NCI-H526 treated with DMSO at 0.1 percent for 48 hours (cell line): ENCODE results near the gene OR5A2.
A peak's percentile ranks its signal among the peaks of the same experiment; 100 is the strongest.
"Not testable (repeated sequence)": the region's sequence is repeated elsewhere in the genome, so short reads cannot be mapped to it uniquely, and the experiment has no call there.

Experiments
- DNase-seq: peaks from one replicate; lab custom pipeline; 2025; lab: John Stamatoyannopoulos, UW

The OR5A2 gene, protein sequence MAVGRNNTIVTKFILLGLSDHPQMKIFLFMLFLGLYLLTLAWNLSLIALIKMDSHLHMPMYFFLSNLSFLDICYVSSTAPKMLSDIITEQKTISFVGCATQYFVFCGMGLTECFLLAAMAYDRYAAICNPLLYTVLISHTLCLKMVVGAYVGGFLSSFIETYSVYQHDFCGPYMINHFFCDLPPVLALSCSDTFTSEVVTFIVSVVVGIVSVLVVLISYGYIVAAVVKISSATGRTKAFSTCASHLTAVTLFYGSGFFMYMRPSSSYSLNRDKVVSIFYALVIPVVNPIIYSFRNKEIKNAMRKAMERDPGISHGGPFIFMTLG

DNA sequence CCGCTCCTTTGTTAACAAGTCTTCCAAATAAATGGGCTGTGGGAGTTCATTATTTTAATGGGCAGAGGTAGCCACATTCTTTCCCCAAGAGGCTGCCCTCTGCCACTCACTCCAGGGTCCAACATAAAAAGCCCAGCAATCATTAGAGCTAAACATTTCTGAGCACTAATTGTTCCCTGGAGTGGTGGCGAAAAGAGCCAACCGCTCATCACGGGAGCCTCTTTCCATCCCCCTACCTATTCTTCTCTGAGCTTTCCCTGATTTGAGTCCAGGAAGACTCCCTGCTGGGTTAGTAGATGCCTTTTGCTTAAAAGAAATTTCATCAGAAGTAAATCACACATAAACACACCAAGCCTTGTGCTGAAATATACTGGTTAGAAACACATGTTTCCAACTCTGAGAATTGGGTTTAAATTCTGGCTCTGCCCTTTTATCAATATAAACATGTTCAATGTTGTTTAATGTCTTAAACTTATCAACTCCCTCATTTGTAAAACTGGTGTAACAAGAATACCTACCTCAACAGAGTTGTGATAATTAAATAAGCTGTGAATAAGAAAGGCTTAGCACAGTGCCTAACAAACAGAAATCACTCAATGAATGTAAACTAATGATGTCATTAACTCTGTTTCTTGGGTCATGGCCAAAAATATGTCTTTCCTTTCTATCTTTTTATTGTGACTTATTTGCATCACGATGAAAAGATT is at the start of gene OR5A2:
Gene OR5A2 (minus strand): TSS at position 53 of the 707 bp plus-strand sequence. CDS start 3,460 bp downstream, outside the sequence.
- no peak for DNase-seq

DNA sequence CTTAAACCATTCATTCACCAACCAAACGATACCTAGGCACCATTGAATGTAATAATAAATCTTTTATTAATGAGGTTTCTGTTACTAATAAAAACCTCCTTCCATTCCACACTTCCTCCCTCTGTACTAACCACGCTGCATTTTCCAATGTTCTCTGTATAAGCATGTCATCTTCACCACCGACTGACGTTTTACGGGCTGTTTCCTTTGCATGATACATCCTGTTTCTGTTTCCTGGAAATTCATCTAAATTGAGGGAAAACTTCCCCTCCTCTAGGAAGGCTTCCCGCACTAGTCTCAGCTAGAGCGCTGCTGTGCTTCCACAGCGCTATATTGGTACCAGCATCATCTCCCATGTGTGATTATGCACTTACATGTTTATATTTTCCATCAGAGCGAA is 49.0 kb upstream of the OR5A2 start:
- no peak for DNase-seq

DNA sequence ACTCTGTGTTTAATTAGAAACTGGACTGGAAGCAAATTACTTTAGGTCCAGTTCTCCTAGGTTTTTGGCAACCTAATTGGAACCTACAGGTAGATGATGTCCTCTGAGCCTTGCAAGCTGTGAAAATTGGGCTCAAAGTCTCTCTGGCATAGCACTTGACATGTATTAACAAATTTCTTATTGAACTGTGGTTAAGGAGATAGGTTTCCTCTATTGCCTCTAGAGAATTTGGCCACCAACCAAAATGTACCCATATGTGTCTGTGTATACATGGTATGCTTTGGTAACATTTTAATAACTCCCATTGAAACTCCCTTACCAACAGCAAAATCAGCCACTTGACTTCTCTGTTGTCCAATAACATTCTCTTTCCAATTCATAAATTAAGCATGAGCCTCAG is 46.8 kb upstream of the OR5A2 start, which contains the start of gene OR4D10:
Gene OR4D10 (plus strand): TSS at position 301 of the 400 bp plus-strand sequence. CDS start 4,115 bp downstream, outside the sequence.
- DNase-seq: no peak

DNA sequence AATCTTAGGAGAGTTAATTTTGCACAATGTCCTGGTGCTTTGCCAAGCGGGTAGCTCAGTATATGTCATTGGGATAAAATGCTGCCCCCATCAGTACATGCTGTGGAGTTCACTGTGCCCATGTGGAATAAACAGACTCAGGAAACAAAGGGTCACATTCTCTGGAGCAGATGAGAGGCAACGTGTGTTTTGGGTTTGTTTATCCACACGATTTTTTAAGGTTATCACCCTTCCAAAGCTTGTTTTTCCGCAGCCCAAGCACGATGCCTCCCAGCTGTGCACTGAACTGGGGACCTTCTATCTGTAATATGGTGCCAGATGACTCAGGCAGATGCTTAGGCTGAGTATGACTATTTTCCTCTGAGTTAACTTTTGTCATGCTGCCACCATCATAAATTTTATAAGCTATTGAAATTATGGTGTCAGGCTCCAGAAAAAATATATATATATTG is 37.0 kb upstream of the OR5A2 start:
- DNase-seq: no peak

DNA sequence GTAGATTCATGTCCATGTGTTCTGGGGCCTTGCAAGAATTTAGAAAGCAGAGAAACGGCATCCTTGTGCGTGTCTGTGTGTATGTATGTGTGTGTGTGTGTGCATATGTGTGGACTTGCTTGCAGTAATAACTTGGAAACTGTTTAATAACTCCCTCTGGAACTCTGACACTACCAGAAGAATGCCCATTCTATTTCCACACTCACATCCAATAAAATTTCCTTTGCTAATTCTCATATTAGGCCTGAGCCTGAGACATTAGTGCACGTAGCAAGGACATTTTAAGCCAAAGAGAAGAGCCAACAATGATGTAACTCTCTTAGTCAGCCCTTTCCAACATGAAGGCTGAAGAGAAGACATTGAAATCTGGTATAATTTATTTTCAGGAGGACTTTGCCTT is 33.7 kb upstream of the OR5A2 start:
- DNase-seq: no peak

GRCh38 chr11:59456661-59457060 is 30.4 kb upstream of the OR5A2 start, which contains the start of gene OR4D6:
Gene OR4D6 (plus strand): TSS chr11:59456961. CDS start chr11:59456961, 0 bp downstream.
- no peak for DNase-seq

GRCh38 chr11:59448484-59448883 is 22.3 kb upstream of the OR5A2 start:
- DNase-seq: no peak

DNA sequence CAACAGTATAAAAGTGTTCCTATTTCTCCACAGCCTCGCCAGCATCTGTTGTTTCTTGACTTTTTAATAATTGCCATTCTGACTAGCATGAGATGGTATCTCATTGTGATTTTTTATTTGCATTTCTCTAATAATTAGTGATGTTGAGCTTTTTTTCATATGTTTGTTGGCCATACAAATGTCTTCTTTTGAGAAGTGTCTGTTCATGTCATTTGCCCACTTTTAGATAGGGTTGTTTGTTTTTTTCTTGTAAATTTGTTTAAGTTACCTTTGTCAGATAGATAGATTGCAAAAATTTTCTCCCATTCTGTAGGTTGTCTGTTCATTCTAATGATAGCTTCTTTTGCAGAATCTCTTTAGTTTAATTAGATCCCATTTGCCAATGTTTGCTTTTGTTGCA is 19.4 kb upstream of the OR5A2 start:
- DNase-seq: not testable (repeated sequence)

DNA sequence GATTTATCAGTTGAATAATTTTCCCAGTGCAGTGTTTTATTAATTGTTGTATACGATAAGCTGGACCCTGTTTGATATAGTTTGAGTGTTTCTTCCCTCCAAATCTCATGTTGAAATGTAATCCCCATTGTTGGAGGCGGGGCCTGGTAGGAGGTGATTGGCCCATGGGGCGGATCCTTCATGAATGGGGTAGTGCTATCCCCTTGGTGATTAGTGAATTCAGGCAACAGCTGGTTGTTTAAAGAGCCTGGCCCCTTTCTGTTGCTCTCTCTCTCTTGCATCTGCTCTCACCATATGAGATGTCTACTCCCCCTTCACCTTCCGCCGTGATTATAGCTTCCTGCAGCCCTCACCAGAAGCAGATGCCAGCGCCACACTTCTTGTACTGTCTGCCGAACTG is 11.6 kb upstream of the OR5A2 start:
- no peak for DNase-seq

DNA sequence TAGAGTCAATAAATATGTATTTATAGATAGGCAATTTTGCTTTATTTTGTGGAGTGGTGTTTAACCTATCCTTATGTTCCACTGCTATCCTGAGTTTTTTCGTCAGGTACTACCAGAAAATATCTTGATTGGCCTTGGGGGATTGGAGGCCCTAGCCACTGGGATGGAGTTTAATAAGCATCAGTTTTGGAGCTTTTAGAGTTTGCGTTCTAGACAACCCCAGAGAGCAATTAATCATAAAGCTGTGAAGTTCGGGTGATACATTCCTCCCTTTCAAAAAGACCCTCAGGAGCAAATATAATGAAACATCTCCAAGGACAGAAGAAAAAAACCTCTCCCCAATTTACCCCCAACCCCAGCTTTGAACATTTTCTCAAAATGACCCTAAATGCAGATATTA is 10.0 kb upstream of the OR5A2 start, which contains the start of gene OR5A1:
Gene OR5A1 (plus strand): TSS at position 301 of the 400 bp plus-strand sequence. CDS start 6,700 bp downstream, outside the sequence.
- DNase-seq: no peak

DNA sequence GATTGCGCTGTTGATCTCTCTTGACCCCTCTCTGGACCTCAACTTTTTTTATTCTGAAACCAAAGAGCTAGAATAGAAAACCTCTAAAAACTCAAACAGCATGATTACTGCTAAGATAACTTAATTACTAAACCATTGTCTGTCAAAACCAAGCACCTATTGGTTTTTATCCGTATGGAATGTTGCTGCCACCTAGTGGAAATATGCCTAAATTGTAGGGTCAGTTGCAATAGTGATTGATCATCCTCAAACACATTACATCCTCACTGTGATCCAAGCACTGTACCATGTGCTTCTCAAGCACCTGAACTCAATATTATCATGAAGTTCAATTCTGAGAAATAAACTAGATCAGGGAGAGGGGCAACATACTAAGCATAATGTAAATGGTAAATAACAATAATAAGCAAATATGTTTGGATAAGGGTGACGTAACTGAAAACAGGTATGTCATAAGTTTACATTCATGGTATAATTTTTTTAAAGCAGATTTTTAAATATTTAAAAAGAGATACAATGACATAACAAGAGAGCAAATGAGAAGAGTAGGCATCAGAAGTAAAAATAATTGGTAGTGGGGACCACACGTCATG is 3.8 kb upstream of the OR5A2 start:
- DNase-seq: peak; percentile 44

DNA sequence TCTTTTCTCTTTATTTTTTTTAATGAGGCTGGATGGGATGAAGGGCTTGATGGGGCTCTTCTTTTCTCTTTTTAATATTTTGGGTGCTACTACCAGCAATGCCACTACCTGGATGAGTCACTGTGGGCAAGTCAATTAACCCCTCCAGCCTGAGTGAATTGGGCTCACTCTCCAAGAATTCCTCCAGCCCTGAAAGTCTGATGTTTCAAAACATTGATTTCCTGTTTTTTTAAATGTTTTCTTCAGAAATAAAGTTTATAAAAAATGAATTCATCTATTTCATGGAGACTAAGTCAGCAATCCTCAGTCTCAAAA is 812 bp upstream of the OR5A2 start:
- DNase-seq: no peak

DNA sequence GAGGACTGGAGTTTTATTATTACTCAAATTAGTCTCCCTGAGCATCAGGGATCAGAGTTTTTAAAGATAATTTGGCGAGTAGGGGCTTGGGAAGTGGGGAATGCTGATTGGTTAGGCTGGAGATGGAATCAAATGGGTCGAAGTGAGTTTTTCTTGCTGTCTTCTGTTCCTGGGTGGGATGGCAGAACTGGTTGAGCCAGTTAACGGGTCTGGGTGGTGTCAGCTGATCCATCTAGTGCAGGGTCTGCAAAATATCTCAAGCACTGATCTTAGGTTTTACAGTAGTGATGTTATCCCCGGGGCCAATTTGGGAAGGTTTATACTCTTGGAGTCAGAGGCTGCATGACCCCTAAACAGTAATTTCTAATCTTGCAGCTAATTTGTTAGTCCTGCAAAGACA is 1.1 kb downstream of the OR5A2 start:
- DNase-seq: no peak

GRCh38 chr11:59423835-59424234 is 2.4 kb downstream of the OR5A2 start:
- DNase-seq: no peak

DNA sequence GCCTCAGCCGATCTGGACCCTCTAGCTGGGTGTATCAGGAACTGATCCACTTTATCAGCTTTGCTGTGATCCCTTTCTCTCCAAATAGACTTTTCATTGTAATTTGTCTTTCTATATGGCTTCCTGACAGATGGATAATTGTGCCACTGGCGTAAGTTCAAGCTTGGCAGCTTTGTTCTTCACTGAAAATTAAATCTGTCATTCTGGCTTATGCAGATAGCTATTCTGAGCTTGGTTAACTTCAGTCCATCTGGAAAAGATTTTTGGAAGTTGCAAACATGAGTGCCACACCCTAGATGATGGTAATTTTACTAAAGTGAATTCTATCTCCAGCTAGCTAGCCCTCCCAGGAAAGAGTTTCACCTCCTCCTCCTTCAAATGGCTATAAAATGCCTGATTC is 8.1 kb downstream of the OR5A2 start:
- no peak for DNase-seq

DNA sequence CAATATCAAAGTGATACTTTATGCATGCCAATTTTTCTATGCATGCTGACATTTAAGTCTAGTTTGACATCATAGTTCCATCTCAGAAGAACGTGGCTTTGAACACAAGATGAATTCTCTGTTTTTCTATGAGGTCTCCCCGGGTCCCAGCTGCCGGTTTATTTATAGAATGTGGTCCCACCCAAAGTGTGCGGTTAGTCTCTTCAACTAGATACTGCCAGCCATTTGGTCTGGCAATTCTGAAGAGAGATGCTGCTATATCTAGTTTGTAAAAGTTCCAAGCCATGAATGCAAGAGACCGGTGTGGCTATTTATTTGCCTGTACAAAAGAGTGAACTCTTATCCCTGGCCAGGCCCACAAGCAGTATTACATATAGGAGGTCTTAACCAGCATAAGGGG is 9.2 kb downstream of the OR5A2 start:
- no peak for DNase-seq

- no peak for DNase-seq
Measured at GRCh38 chr11:59416613-59417012, 9.6 kb downstream of the OR5A2 start.

DNA sequence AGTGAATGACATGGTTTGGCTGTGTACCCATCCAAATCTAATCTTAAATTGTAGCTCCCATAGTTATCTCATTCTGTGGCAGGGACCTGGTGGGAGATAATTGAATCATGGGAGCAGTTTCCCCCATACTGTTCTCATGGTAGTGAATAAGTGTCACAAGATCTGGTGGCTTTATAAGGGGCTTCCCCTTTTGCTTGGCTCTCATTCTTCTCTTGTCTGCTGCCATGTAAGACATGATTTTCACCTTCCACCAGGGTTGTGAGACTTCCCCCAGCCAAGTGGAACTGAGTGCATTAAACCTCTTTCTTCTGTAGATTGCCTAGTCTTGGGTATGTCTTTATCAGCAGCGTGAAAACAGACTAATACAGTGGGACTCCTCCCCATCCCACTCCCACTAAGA is 11.1 kb downstream of the OR5A2 start:
- no peak for DNase-seq

- no peak for DNase-seq
Measured at GRCh38 chr11:59413646-59414045, 12.6 kb downstream of the OR5A2 start.

GRCh38 chr11:59403546-59403945 is 22.7 kb downstream of the OR5A2 start:
- DNase-seq: no peak

DNA sequence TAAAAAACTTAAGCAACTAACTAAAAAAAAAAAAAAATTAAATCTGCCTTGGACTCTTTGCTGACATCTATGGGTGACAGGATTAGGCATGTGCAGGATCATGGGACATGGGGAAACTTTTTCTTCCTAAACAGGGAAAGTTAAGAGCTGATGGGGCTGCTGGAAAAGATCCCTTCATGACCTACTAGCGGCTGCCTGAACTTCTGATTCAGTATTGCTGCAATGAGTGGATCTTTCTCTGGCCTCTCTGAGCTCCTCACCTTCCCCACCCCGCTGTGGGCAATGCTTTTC is 25.0 kb downstream of the OR5A2 start:
- DNase-seq: no peak

DNA sequence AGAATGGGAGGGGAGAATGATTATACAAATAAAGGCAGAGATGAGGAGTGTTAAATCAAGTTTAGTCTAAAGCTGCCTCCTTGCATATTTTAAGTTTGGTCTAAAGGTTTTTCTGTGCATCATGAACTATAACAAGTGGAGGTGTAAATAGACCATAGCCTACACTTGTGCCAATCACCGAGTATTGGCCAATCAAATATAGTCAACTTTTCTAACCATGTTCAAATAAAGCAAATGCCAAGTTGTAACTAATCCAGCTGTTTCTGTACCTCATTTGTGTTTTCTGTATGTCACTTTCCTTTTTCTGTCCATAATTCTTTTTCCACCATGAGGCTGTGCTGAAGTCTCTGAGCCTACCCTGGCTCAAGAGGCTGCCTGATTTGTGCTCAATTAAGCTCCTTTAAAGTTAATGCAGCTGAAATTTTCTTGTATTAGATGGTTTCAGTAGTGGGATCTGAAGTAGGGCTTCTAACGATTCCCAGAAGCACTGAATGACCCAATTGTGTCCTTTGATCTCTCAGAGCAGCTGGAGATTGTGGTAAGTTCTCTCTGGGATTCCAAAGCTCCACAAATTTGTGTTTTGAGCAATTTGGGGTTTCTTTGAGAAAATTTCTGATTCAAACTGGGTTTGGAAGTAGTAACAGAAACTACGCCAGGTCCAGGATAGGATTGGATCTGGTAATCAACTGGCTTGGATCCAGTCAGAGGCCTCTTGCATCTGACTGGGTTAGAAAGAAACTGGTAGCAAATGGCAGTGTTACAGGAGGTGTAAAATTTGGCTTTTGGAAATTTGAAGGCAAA is 25.6 kb downstream of the OR5A2 start:
- no peak for DNase-seq
